NCI-H774 (cell line): ENCODE data around the gene UXT.
"Not testable (repeated sequence)": the region's sequence is repeated elsewhere in the genome, so short reads cannot be mapped to it uniquely, and the experiment has no call there.

Experiments
- DNase-seq: peaks from one replicate; lab custom pipeline; 2025; lab: John Stamatoyannopoulos, UW

UXT gene

DNA sequence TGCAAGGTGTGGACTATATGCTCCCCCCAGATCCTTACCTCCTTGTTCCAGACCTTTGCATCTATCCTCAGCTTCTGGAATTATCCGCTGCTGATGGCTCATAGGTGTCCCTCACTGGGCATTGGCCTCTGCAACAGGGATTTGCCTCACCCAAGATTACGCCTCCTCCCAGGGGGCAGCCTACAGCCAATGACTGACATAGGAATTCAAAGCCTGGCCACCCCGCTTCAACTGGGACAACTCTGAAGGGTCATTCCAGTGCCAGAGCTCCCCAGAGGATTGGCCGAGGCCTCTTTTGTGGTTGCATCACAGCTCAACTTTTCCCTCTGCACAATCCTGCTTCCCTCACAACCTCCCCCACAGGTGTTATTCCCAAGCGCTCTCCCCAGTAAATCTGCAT, 44.4 kb downstream of the UXT start:
- DNase-seq = no peak

DNA sequence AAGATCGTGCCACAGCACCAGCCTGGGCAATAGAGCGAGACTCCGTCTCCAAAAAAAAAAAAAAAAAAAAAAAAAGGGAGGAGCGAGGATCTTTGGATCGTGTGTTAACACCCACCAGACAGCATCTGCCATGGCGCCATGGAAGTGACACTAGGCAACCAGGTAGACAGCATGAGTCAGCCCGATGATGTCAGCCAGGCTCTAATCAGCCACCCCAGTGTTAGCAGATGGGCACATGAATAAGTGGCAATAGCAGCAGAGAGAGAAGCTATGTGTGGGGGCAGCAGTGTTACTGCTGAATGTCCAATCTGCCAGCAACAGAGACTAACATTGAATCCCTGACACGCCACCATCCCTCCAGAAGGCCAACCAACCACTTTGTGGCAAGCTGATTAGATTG, 45.9 kb downstream of the UXT start:
- DNase-seq = no peak

DNA sequence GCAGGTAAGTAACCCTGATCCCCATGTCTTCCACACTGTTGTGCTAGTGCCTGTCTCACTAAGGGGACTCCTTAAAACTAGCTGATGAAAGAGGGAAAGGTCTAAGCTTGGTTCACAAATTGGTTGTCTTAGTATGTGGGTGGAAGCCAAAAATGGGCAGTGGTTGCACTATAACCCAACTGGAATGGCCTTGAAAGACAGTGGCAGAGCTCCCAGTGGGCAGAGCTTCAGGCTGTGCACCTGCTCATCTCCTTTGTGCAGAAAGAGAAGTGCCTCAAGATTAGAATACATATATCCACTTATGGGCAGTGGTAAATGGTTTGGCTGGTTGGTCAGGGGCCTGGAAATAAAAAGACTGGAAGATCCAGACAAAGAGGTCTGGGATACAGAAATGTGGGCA, 46.6 kb downstream of the UXT start:
- DNase-seq = no peak

DNA sequence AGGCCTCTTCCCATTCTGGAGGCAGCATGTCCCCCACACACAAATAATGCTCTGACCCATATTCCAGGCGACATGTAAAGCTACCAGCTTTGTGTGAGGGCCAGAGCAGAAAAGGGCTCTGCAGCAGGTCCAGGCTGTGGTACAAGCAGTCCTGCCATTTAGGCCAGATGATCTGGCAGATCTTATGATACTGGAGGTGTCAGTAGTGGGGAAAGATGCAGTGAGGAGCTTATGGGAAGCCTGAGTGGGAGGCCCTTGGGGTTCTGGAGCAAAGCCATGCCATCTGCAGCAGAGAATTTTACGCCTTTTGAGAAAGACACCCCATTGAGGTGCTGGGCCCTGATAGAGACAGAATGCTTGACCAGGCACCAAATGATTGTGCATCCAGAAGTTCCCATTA, 47.1 kb downstream of the UXT start:
- DNase-seq = no peak

DNA sequence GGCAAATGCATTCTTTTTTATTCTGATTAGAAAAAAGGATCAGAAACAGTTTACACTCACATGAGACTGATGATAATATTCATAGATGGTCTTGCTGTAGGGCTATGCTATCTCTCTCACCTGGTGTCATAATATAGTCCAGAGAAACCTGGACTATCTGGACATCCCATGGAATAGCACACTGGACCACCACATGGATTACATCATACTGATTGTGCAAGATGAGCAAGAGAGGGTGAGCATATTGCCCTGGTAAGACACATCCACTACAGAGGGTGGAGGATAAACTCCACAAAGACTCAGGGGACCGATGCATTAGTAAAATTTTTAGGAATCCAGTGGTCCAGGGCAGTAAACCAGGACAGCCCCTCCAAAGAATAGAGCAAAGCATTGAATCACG, 47.5 kb downstream of the UXT start:
- DNase-seq = no peak

DNA sequence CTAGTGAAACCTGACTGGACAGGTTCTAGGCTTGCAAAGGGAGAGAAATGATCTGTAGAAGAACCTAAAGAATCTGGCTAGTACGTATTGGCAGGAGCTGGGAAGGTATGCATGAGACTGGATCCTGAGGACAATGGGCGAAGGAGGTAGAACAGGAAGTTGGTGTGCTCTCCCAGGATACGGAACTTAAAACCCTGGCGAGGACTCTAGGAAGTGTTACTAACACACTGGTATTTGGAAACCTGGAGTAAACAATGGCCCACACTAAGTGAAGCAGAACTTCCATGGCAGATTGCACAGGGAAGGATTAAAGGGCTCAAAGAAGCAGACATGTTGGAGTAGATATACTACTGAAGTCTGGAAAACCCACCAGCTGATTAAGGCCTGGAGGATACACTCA, 48.5 kb downstream of the UXT start:
- no peak for DNase-seq

DNA sequence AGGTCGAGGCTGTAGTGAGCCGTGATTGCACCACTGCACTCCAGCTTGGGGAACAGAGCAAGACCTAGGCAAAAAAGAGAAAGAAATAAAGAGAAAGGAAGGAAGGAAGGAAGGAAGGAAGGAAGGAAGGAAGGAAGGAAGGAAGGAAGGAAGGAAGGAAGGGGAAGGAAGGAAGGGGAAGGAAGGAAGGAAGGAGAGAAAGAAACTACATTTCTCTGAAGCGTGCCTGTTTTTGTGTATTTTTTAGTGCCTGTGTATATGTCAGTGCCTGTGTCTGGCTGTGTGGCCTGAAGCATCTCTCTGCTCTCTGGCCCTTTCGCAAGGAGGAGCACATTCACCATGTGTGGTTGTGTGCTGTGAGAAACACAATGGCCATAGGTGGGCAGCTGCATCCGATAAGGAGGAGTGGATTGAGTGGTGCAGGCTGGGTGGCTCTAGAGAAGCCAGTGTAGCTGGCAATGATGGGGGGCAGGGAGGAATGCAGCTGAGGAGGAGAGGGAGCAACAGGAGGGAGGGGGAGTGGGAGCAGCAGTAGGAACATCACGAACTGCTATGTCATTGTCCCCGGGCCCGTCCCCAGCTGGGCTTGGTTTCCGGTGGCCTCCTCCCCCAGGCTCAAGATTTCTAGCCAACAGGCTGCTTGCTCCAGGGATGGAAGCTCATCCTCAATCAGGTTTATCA, 50.7 kb downstream of the UXT start:
- no peak for DNase-seq

DNA sequence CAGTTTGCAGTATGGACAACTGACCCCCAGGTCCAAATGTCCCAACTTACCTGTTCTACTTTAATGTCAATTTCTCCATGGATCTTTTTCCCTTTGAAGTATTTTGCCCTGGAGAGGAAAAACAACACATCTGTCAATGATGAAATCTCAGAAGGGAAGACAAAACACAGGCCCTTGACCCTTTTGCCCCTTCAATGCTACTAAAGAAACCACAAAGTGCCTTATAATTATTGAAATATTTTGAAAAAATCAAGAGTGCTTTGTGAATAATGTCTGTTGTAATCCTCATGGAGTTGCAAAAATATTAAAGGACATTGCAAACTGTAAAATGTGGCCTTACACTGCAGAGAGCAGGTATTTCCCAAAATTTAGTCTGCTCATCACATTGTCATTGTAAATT, 51.9 kb downstream of the UXT start:
- DNase-seq = no peak

DNA sequence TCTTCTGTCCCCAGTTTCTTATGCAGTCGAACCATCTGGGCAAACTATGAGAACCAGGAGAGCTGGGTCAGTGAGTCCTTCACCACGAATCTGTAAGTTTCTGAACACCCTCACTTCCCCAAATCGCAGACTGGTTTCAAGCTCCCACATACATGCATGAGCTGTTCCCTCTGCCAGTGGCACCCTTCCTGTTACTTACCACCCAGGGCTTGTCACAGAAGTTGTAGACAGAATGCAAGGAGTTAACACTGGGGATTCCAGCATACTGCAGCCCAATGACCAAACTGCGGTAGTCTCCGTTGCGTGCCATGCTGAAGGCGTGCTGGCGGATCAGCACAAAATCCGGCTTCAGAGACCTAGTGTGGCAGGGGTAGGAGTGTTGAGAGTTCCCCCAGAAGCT, 54.0 kb downstream of the UXT start:
- no peak for DNase-seq

DNA sequence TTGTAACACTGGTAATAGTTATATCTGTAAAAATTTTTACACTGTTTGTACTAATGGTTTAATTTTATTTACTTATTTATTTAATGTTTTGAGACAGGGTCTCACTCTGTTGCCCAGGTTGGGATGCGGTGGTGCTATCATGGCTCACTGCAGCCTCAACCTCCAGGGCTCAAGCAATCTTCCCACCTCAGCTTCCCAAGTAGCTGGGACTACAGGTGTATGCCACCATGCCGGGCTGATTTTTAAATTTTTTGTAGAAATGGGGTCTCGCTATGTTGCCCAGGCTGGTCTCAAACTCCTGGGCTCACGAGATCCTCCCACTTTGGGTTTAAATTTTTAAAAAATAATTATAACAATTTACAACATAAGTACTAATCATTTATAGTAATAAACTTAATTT, 55.9 kb downstream of the UXT start:
- not testable (repeated sequence) for DNase-seq
